PC-3 (cell line): ENCODE results near the gene BBS5.

Source experiments
- EZH2 ChIP-seq: fragments of 300-600 bp; sonication (generic); IDR thresholded peaks from one replicate; pipeline ENCODE4 v1.6.1; 2017; ENCODE audit warnings: antibody characterized with exemption, mild to moderate bottlenecking, low read length; ENCODE audit not compliant: unreplicated experiment
- TF ChIP-seq, protein P1 (sequence below): fragments of 300-600 bp; sonication (generic); conservative IDR thresholded peaks from 2 replicates; pipeline ENCODE4 v1.5.1; 2017; ENCODE audit warnings: antibody characterized with exemption, low read depth, mild to moderate bottlenecking, low read length

DNA sequence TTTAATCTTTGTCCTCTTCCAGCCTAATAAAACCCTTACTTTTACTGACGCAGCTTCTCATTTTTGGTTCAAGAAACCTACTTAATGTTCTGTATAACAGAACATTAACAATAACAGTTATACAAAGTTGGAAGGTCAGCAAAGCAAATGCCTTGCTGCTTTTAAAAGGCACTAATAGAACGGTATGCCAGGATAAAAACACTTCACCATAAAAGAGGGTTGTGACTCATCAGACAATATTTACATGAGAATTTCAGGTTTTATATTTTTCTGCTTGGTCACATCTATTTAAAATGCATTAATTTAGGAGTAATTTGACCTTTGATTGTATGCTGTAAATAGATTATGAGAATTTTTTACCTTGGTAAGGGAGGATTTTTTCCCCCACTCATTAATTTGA lies 33.2 kb downstream of the BBS5 start:
- TF ChIP-seq, protein P1, sequence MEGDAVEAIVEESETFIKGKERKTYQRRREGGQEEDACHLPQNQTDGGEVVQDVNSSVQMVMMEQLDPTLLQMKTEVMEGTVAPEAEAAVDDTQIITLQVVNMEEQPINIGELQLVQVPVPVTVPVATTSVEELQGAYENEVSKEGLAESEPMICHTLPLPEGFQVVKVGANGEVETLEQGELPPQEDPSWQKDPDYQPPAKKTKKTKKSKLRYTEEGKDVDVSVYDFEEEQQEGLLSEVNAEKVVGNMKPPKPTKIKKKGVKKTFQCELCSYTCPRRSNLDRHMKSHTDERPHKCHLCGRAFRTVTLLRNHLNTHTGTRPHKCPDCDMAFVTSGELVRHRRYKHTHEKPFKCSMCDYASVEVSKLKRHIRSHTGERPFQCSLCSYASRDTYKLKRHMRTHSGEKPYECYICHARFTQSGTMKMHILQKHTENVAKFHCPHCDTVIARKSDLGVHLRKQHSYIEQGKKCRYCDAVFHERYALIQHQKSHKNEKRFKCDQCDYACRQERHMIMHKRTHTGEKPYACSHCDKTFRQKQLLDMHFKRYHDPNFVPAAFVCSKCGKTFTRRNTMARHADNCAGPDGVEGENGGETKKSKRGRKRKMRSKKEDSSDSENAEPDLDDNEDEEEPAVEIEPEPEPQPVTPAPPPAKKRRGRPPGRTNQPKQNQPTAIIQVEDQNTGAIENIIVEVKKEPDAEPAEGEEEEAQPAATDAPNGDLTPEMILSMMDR, result no peak
- TF ChIP-seq EZH2, result no peak
